ENCODE data around the gene GOLGA8N. TPM values are rescaled to one million over a fixed set of nuclear protein-coding genes. Genes with fewer than 3 reads are reported as not detected.
A peak's percentile ranks its signal among the peaks of the same experiment; 100 is the strongest.
"Not testable (repeated sequence)": the region's sequence is repeated elsewhere in the genome, so short reads cannot be mapped to it uniquely, and the experiment has no call there.

GOLGA8N gene
- total RNA-seq, 1 experiment from 2014 or later = 9.1 TPM

DNA sequence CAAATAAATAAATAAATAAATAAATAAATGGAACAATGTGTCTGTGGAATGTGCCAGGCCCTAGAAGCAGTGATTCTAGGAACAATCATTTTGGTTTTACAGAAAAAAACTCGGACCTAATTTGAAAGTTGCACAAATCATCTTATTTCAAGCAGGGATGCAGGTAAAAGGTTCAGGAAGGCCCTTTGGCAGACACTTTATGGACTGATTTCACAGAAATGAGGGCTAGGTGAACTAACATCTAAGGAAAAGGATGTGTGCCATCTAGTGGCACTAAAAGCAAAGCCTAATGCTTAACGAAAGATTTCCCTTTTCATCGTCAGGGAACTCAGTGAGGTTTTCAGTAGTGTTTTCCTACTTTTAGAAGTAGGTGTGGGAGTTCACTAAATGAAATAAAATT lies 17.5 kb downstream of the GOLGA8N start:
- CTCF ChIA-PET; H3K9me3 Mint-ChIP-seq (ENCODE audit: unreplicated experiment); intact Hi-C loops (cut with micrococcal nuclease); POLR2A ChIA-PET; H3K36me3 Mint-ChIP-seq (ENCODE audit: insufficient read depth, unreplicated experiment); H3K27me3 Mint-ChIP-seq (ENCODE audit: insufficient read depth, unreplicated experiment); H3K4me1 Mint-ChIP-seq (ENCODE audit: insufficient read depth, unreplicated experiment); H3K27ac Mint-ChIP-seq (ENCODE audit: low read depth, unreplicated experiment); BruUV-seq (replicated peaks); H3K4me3 Mint-ChIP-seq (ENCODE audit: unreplicated experiment): not testable (repeated sequence)
- TF ChIP-seq, protein P1, sequence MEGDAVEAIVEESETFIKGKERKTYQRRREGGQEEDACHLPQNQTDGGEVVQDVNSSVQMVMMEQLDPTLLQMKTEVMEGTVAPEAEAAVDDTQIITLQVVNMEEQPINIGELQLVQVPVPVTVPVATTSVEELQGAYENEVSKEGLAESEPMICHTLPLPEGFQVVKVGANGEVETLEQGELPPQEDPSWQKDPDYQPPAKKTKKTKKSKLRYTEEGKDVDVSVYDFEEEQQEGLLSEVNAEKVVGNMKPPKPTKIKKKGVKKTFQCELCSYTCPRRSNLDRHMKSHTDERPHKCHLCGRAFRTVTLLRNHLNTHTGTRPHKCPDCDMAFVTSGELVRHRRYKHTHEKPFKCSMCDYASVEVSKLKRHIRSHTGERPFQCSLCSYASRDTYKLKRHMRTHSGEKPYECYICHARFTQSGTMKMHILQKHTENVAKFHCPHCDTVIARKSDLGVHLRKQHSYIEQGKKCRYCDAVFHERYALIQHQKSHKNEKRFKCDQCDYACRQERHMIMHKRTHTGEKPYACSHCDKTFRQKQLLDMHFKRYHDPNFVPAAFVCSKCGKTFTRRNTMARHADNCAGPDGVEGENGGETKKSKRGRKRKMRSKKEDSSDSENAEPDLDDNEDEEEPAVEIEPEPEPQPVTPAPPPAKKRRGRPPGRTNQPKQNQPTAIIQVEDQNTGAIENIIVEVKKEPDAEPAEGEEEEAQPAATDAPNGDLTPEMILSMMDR (IDR thresholded peaks at IDR 0.05; ENCODE audit: unreplicated experiment) = peak; percentile 8
- peak; percentile 29 for DNase-seq (ENCODE audit: unreplicated experiment)

DNA sequence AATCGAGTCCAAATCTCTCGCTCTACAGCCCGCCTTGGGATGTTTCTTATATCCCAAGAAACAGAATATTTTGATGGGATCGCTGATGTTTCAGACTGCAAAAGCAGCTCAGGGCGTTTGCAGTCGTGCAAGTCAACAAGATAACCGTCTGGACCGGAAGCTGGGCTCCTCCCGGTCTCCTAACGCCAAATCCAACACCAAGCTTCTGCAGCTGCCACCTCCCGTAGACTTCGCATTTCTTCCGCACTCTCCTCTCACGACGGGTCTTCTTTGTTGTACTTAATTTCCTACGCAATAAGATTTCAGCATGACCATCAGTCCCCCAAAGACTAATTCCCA lies 21.4 kb downstream of the GOLGA8N start:
- Mint-ChIP-seq H3K27ac (ENCODE audit: low read depth, unreplicated experiment) (peak overlapping the region; percentile 87), H3K36me3 (ENCODE audit: insufficient read depth, unreplicated experiment) (peaks cover 14% of the 10 kb centered on the region), H3K4me3 (ENCODE audit: unreplicated experiment) (peak overlapping the region; percentile 90)
- H3K27me3 Mint-ChIP-seq (ENCODE audit: insufficient read depth, unreplicated experiment); H3K4me1 Mint-ChIP-seq (ENCODE audit: insufficient read depth, unreplicated experiment); H3K9me3 Mint-ChIP-seq (ENCODE audit: unreplicated experiment); CTCF ChIA-PET; intact Hi-C loops (cut with micrococcal nuclease); DNase-seq (ENCODE audit: unreplicated experiment): not testable (repeated sequence)
- TSS peak; percentile 86 for BruUV-seq (replicated peaks)
- POLR2A ChIA-PET = interaction anchor here (0.6 to 1.0 kb wide), 2 partner anchors 29 to 1721 kb away, joined by 3 read pairs; no protein-coding TSS in a partner anchor

DNA sequence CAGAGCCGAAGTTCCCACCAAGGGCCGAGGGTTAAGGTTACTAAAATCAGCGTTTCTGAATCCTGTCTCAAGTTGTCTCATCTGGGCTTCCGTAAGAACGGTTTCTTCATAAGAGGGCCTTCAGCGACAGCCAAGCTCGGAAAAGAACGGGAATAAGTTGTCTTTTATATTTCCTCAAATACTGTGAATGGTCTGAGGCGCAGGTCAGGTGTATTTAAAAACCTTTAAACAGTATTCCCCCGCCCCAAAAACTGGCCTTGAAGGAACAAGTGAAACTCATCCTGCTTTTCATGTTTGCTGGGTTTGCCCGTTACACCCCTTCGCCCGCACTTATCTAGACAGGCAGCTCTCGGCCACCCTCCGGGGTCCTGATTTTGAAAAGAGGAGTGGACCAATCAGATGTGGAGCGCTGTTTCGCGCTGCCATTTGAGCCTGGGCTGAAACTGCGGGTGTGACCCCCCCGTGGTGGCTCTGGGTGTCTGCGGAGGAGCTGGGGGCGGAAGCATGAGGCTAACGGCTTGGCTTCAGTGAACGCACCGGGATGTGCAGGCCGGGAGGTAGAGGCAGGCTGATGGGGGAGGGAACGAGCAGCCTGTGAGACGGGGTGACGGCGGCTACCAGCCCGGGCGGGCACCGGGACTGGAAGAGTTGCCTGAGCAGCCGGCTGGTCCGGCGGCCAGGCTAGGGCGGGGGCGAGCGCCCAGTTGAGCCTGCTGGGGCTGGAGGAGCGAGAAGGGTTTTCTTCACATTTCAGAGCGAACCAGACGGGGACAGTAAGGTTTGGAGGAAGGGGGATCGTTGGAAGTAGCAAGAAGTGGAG lies 22.0 kb downstream of the GOLGA8N start, which contains the start of gene ARHGAP11A:
TSS of gene ARHGAP11A (plus strand) at position 454 of the 820 bp plus-strand sequence. CDS start 708 bp downstream, outside the sequence.
- Mint-ChIP-seq H3K36me3 (ENCODE audit: insufficient read depth, unreplicated experiment) (peaks cover 14% of the 10 kb centered on the region), H3K4me3 (ENCODE audit: unreplicated experiment) (peak within 1 kb of the TSS; percentile 90), H3K27ac (ENCODE audit: low read depth, unreplicated experiment) (peak within 1 kb of the TSS; percentile 87)
- DNase-seq (ENCODE audit: unreplicated experiment) = peak; percentile 92
- BruUV-seq (replicated peaks); H3K9me3 Mint-ChIP-seq (ENCODE audit: unreplicated experiment); CTCF ChIA-PET; H3K4me1 Mint-ChIP-seq (ENCODE audit: insufficient read depth, unreplicated experiment); H3K27me3 Mint-ChIP-seq (ENCODE audit: insufficient read depth, unreplicated experiment); intact Hi-C loops (cut with micrococcal nuclease): not testable (repeated sequence)
- POLR2A ChIA-PET = interaction anchor here (0.5 to 1.0 kb wide), 3 partner anchors 29 to 1988 kb away, joined by 3 to 4 read pairs (median 3); no protein-coding TSS in a partner anchor

DNA sequence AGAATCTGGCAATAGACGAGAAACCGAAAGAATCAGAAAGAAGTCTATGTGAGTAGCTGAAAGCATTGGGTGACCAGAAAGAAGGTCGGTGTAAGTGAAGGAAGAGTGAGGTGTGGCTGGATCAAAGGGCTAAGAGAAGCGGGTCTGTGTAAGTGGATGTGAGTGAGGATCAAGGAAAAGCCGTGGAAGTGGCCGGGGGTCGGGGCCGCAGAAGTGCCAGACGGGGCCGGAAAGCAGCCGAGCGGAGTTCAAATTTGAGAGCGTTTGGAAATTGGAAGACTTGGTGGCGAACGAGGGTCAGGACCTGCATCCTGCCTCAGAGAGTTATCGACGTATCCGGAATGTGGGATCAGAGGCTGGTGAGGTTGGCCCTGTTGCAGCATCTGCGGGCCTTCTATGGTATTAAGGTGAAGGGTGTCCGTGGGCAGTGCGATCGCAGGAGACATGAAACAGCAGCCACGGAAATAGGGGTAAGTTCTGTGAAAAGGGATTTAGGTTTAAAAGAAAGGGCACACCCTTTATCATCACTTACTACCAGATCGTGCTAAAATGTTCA lies 22.7 kb downstream of the GOLGA8N start:
- H3K27me3 Mint-ChIP-seq (ENCODE audit: insufficient read depth, unreplicated experiment) = not testable (repeated sequence)
- peaks cover 14% of the 10 kb centered on the region for H3K36me3 Mint-ChIP-seq (ENCODE audit: insufficient read depth, unreplicated experiment)

DNA sequence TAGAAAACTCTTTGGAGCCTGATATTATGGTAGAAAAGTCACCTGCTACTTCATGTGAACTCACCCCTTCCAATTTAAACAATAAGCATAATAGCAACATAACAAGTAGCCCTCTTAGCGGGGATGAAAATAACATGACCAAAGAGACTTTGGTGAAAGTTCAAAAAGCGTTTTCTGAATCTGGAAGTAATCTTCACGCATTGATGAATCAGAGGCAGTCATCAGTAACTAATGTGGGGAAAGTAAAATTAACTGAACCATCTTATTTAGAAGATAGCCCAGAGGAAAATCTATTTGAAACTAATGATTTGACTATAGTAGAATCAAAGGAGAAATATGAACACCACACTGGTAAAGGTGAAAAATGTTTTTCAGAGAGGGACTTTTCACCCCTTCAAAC lies 43.2 kb downstream of the GOLGA8N start:
- no peak overlapping the region for H3K4me3 Mint-ChIP-seq (ENCODE audit: unreplicated experiment)
- intact Hi-C loops (cut with micrococcal nuclease) = no loop called here
- no peaks in the 10 kb centered on the region for H3K9me3 Mint-ChIP-seq (ENCODE audit: unreplicated experiment)
- ChIA-PET CTCF (no interaction called here), POLR2A (no interaction called here)
- H3K4me1 Mint-ChIP-seq (ENCODE audit: insufficient read depth, unreplicated experiment) = peaks cover 6% of the 10 kb centered on the region
- DNase-seq (ENCODE audit: unreplicated experiment) = no peak
- no peaks in the 10 kb centered on the region for H3K27me3 Mint-ChIP-seq (ENCODE audit: insufficient read depth, unreplicated experiment)
- TF ChIP-seq, protein P1 (IDR thresholded peaks at IDR 0.05; ENCODE audit: unreplicated experiment) = no peak
- TSS peak; percentile 42 for BruUV-seq (replicated peaks)
- no peak overlapping the region for H3K27ac Mint-ChIP-seq (ENCODE audit: low read depth, unreplicated experiment)
- H3K36me3 Mint-ChIP-seq (ENCODE audit: insufficient read depth, unreplicated experiment) = peaks cover 5% of the 10 kb centered on the region

More for the DNA sequence above, 22.7 kb downstream of the GOLGA8N start:
- intact Hi-C loops (cut with micrococcal nuclease); H3K9me3 Mint-ChIP-seq (ENCODE audit: unreplicated experiment); CTCF ChIA-PET; H3K4me1 Mint-ChIP-seq (ENCODE audit: insufficient read depth, unreplicated experiment): not testable (repeated sequence)
- peak overlapping the region; percentile 87 for H3K27ac Mint-ChIP-seq (ENCODE audit: low read depth, unreplicated experiment)
- POLR2A ChIA-PET = interaction anchor here (0.5 to 1.0 kb wide), 2 partner anchors 28 to 1988 kb away, joined by 3 to 4 read pairs; no protein-coding TSS in a partner anchor
- peak; percentile 22 for DNase-seq (ENCODE audit: unreplicated experiment)
- TSS peak; percentile 52 for BruUV-seq (replicated peaks)
- peak overlapping the region; percentile 90 for H3K4me3 Mint-ChIP-seq (ENCODE audit: unreplicated experiment)

Data from MCF 10A (cell line).